ENCODE measurements around the gene TMEM132C.

The TMEM132C gene

DNA sequence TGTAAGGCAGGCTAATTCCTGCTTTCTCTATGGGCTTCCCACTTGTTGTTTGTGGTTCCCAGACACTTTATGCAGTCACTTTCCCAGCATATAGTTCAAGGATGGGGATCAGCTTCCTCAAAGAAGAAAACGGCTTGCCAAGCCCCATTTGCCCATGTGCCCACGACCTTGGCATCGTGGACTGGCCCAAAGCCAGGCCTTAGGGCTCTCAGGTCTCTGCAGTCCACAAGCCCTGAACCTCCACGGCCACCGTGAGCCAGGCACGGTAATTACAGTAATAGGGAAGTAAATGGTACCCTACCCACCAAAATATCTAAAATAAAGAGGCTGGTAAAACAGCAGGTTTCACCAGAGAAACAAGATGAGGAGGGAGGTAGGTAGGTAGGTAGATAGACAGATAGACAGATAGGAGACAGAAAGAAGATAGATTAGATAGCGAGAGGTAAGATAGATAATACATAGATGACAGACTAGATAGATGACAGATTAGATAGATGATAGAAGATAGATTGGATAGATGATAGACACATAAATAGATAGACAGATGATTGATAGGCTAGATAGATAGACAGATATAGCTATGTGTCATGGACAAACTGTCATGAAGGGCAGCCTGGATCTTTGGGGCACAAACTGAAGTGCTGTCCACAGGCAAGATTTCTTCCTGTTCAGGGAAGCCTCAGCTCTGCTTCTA lies 393.7 kb downstream of the TMEM132C start:
- no peak for DNase-seq (ENCODE audit: low read depth in 2 of 2)

GRCh38 chr12:128661226-128661569 lies 394.2 kb downstream of the TMEM132C start:
- DNase-seq (ENCODE audit: low read depth in 2 of 2), result no peak

- DNase-seq (ENCODE audit: low read depth in 2 of 2), result no peak
Observed at GRCh38 chr12:128662101-128662500, 395.1 kb downstream of the TMEM132C start.

DNA sequence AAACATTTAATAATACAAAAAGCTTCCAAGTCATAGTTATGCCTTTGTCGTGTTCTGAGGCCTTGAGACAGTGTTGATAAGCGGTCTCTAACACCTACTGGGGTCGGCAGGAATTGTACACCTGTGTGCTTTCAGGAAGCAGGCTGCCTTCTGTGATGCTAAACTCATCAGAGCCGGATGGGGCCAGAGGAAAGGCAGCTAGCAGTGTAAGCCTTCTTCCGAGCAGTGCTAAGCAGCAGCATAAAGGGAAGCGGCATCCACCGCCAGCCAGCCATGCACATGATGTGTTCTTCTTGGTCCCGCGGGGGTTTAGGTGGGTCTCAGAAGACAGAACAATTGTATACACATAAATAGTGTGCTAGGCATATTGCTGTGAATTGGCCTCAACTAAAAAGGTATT lies 397.5 kb downstream of the TMEM132C start:
- DNase-seq (ENCODE audit: low read depth in 2 of 2), result no peak

DNA sequence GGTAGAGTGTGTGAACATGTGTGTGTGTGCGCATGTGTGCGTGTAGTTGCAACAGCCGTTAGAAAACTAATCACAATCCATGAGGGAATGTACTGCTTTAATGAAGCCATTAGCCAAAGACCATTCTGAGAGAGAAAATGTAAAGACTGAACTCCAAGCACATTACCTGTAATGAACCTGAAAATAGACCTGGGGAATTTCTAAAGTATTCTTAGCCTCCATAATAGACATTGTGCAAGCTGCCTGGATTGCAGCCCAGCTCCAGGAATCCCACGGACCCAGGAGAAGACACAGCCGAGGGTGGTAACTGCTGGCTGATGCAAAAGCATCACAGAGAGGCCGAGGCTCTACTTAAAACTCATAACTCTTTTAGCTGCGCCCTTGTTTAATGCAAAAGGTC lies 400.2 kb downstream of the TMEM132C start:
- no peak for DNase-seq (ENCODE audit: low read depth in 2 of 2)

DNA sequence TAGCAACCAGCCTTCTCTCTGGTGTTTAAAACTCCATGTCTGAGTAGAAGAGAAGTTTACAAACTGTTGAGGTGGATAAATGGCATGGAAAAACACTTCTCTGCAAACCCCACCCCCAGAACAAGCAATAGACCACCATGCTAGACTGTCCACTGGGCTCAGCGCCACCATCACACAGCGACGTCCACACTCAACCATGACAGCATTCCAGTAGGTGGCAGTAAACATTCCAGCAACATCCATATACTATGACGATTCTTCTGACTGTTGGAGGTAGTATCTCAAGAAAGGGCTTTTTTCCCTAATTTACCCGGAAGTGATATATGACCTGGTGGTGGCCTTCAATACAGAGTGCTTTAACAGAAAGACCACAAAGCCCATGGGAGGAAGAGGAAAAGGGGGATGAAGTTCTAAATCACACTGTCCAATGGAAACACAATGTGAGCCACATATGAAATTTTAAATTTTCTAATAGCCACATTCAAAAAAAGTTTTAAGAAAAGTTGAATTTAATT lies 404.6 kb downstream of the TMEM132C start:
- DNase-seq (ENCODE audit: low read depth in 2 of 2), result no peak

GRCh38 chr12:128672428-128672827 lies 405.5 kb downstream of the TMEM132C start:
- DNase-seq (ENCODE audit: low read depth in 2 of 2), result no peak

DNA sequence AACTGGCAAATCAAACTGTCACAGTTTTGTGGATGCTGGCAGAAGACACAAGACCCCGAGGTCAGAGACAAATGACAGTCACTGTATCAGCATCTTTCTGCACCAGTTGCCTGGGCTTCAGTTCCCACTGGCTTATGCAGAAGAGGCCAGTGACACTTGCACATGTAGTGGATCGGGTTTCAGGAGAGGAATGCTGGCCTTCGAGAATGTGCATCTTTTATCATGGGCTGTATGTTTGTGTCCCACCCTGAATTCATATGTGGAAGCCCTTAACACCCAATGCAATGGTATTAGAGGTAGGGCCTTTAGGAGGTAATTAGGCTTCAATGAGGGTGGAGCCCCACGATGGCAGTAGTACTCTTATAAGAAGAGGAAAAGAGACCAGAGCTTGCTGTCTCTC lies 405.9 kb downstream of the TMEM132C start:
- no peak for DNase-seq (ENCODE audit: low read depth in 2 of 2)

DNA sequence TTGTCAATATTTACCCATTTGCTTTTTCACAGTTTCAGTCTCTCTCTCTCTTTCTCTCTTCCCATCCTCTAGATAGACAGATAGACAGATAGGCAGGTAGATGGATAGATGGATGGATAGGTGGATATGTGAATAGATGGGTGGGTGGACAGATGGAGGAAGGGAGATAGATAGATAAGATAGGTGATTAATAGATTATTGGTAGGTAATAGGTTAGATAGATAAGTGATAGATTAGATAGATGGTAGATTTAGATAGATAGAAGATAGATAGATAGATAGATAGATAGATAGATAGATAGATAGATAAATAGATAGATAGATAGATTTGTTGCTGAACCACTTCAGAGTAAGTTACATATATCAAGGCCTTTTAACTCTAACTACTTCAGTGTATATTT lies 408.6 kb downstream of the TMEM132C start:
- DNase-seq (ENCODE audit: low read depth in 2 of 2), result no peak

GRCh38 chr12:128680555-128680954 lies 413.6 kb downstream of the TMEM132C start:
- DNase-seq (ENCODE audit: low read depth in 2 of 2), result no peak

GRCh38 chr12:128682548-128683275 lies 415.7 kb downstream of the TMEM132C start:
- no peak for DNase-seq (ENCODE audit: low read depth in 2 of 2)

- no peak for DNase-seq (ENCODE audit: low read depth in 2 of 2)
Observed at GRCh38 chr12:128684352-128684751, 417.4 kb downstream of the TMEM132C start.

- no peak for DNase-seq (ENCODE audit: low read depth in 2 of 2)
Observed at GRCh38 chr12:128685903-128686475, 419.0 kb downstream of the TMEM132C start.

GRCh38 chr12:128687851-128688250 lies 420.9 kb downstream of the TMEM132C start:
- no peak for DNase-seq (ENCODE audit: low read depth in 2 of 2)

DNA sequence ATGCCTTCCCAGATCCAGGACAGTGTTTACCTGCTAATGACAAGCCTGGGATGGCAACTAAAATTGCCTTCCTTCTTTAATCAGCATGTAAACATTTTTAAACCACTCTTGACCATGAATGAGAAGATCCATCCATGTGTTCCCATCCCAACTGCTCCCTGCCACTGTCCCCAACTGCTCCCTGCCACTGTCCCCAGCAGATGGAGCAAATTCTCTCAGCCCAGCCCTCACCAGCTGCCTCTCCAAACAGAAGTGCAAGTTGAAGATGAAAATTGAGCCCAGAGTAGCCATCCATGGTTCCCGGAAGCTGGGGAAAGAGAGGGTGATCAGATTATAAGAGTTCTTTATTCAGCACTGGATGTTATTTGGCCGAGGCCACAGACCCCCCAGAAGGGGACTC lies 423.7 kb downstream of the TMEM132C start:
- DNase-seq (ENCODE audit: low read depth in 2 of 2), result no peak

DNA sequence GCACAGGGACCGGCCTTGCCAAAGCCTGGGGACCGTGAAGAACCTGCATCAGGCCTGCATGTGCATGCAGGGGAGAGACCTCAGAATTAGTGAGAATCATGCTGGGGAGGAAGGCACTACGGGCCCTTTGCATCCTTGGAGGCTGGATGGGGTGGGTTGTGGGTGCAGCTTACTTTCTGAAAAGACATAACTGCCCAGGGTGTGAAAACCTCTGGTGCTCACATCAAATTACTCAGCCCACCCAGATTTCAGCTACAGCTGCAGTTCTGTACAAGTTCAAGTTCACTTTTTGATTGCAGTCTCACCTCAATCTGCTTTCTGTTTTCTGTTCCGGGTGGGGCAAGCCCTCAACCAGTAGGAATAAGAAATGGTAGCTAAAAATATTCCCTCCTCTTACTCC lies 426.1 kb downstream of the TMEM132C start:
- DNase-seq (ENCODE audit: low read depth in 2 of 2), result no peak

DNA sequence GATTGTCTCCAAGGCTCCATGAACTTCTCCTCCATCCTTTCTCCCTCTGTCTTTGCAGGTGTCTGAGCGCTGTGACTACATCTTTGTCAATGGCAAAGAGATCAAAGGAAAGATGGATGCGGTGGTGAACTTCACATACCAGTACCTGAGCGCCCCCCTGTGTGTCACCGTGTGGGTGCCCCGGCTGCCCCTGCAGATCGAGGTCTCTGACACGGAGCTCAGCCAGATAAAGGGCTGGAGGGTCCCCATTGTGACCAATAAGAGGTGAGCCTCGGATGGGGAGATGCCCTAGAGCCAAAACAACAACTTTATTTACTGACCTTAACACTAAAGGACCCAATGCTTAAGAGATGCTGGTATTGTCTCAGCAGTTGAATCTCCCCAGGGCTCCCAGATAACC lies 426.8 kb downstream of the TMEM132C start:
- DNase-seq (ENCODE audit: low read depth in 2 of 2), result no peak

DNA sequence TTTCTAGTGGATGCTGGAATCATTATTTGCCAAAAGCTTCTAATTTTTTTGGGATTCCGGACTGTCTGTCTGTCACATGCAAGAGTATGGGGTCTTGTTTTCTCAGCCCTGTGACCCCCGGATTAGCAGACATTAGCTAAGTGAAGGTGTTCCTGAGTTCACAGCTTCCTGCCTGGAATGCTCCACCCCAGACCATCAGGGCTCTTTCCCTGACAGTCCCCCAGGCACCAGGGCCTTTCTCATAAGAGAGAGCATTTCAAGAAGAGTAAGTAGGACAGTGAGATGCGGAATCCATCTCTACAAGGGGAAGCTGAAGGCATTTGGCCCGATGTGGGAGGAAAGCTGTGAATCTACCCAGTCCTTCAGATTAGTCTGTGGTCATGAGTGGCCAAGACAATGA lies 427.5 kb downstream of the TMEM132C start:
- DNase-seq (ENCODE audit: low read depth in 2 of 2), result no peak

DNA sequence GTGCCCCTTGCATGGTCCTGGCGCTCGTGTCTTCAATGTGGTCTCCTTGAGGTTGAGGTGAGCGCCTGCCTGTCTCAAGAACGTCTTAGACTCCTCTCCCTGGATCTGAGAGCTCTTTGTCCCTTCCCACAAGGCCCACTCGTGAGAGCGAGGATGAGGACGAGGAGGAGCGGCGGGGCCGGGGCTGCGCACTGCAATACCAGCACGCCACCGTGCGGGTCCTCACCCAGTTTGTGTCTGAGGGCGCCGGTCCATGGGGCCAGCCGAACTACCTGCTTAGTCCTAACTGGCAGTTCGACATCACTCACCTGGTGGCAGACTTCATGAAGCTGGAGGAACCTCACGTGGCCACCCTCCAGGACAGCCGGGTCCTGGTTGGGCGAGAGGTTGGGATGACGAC lies 428.7 kb downstream of the TMEM132C start:
- no peak for DNase-seq (ENCODE audit: low read depth in 2 of 2)

DNA sequence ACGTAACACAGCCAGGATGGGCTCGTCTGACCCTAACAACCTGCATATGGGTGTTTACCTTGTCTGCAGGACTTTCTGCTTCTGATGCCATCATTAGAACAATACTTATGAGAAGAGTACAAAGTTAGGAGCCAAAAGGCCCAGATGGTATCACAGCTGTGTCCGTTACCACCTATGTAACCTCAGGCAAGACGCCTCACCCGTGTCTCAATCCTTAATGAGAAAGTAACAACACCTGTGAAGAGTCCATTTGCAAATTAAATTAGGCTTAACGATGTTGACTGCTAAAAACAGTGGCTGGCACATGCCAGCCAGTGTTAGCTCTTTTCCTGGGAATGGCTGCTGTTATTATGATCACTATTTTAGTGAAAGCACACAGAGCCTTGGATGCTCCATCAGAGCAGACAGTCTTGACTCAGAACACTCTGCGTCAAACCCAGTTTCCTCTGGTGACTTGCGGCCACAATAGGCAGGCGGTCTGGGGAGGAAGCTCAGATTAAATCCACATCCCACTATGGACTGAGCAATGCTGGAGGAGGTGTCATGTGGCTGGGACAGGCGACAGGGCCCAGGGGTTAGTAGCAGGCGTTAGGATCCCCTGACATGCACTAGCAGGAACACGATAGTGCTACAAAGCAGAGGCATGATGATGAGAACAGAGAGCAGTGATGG lies 431.5 kb downstream of the TMEM132C start:
- DNase-seq (ENCODE audit: low read depth in 2 of 2), result no peak

DNA sequence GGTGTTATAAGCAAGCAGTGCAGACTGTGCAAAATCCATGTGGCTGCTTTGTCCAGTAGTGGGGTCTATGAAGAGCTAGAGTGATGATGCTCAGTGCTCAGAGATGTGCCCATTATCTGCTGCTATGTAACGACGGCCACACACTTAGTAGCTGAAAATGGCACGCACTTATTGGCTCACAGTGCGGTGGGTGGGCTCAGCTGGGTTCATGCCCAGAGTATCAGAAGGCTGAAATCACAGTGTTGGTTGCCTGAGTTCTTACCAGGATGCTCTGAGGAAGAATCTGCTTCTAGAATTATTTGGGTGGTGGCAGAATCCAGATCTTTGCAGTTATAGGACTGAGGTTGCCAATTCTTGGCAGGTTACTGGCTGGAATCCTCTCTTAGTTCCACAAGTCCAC lies 432.1 kb downstream of the TMEM132C start:
- DNase-seq (ENCODE audit: low read depth in 2 of 2), result no peak

DNA sequence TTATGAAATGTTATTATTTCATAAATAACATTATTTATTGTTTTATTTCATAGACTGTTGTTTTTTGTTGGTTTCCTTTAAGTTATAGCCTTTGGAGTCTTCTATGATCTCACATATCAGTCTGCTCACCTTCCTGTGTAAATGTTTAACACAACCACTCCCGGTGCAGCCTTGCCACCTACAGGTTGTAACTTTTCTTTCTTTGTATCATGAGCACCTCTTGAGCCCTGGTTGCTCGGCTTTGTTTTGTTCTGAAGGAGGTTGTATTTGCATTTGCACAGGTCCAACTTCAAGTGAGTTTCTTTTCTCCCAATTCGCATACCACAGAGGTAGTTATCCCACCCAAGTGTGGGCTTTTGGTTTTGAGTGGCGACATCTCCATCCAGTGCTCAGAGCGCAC lies 435.4 kb downstream of the TMEM132C start:
- DNase-seq (ENCODE audit: low read depth in 2 of 2), result no peak

- no peak for DNase-seq (ENCODE audit: low read depth in 2 of 2)
Observed at GRCh38 chr12:128705140-128705539, 438.2 kb downstream of the TMEM132C start.

Measured in stimulated activated CD4-positive, alpha-beta T cell treated with anti-CD3 and anti-CD28 coated beads, Interleukin-1b, Interleukin-23, amount 100 ng/mL, for 4 hours (primary cell).